Activated T-cell treated with anti-CD3 and anti-CD28 coated beads, Interleukin-2, amount 50 U/mL, for 1 hour (primary cell): ENCODE results near the gene ZFAND6.

Experiments
- DNase-seq: peaks from one replicate; pipeline ENCODE4 v3.0.0-alpha.2; 2020

ZFAND6 gene

GRCh38 chr15:80173022-80173759 lies 113.7 kb downstream of the ZFAND6 start:
- peak; percentile 74 for DNase-seq

DNA sequence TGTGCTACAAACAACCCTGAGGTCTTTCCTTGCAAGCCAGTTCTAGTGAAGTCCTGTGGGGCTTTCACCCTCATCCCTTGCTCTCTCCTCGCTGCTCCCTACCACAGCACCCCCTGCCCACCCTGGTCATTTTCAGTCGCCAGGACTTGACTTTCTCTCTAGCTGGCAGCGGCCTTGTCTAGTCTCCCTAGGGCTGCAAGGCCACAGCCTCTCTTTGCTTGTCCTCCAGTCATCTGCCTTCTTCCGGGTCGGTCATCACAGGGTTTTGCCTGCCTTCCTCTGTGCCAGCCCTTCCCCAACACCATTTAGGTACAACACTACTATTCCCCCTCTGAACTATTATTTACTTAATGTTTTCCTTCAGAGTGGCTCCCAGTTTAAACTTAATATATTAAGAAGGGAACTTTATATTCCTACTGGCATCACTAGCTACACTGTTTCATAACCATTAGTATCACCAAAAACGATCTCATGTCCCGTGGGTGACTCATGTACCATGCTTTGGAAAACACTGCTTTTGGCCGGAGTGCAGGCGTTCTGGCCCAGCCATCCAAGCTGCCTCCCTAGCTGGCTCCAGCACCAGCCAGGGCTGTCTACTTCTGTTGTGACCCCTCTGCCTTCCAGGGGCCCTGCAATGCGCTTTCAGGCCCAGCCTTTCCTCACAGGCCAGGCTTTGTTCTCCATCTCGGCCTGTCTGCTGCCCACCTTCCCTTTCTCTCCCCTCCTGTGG lies 114.7 kb downstream of the ZFAND6 start:
- DNase-seq: no peak

DNA sequence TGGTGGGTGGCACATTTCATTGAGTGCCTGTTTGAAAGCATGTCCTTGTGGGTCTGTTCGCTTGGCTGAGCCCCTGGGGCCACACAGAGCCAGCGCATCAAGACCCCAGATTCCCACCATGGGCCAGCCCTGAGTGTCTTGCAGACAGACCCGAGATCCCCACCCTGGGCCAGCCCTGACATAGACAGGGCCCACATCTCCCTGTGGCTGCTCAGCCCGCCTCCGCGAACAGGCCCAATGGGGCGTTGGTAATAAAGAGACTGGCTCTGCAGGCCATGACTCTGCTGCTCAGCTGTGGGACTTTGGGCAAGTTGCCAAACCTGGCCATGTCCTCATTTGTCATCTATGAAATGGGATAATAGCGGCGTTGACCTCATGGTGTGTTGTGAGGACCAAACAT lies 116.0 kb downstream of the ZFAND6 start:
- DNase-seq: no peak

DNA sequence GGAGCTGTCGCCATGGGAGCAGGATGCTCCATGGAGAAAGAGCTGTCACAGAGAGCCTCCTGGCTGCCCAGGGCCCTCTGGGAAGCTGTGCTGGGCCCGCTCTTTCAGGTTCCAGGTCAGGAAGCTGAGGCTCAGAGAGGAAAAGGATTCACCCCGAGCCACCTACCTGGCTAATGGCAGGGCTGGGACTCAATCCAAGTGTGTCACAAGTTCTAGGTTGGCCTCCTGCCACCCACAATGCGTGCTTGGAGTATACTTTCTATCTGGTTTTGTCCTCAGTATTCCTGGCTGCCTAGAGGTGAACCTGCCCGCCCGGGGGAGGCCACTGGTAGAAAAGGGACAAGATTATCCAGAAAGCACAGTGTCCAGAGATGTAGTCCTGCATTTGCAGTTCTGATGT lies 117.0 kb downstream of the ZFAND6 start:
- DNase-seq: no peak

GRCh38 chr15:80177156-80177555 lies 117.7 kb downstream of the ZFAND6 start:
- DNase-seq: no peak

- DNase-seq: no peak
These were observed 119.7 kb downstream of the ZFAND6 start for GRCh38 chr15:80179025-80179759.

DNA sequence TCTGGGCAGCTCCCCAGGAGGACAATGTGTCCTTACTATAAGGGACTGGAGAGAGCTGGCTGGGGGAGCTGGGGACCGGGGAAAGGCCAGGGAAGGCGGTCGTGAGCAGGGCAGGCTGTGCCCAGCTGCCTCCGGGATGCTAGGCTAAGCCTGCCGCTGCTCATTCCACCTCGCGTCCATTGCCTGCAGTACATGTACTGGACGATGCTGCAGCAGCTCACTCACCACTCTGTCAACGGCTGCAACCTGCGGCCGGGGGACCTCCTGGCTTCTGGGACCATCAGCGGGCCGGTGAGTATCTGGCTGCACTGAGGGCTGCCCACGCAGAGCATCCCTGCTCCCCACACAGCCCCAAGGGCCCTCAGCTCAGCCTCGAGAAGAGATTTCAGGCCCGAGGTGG lies 120.5 kb downstream of the ZFAND6 start:
- no peak for DNase-seq

GRCh38 chr15:80180468-80180867 lies 121.0 kb downstream of the ZFAND6 start:
- no peak for DNase-seq

GRCh38 chr15:80180986-80181385 lies 121.5 kb downstream of the ZFAND6 start:
- no peak for DNase-seq

DNA sequence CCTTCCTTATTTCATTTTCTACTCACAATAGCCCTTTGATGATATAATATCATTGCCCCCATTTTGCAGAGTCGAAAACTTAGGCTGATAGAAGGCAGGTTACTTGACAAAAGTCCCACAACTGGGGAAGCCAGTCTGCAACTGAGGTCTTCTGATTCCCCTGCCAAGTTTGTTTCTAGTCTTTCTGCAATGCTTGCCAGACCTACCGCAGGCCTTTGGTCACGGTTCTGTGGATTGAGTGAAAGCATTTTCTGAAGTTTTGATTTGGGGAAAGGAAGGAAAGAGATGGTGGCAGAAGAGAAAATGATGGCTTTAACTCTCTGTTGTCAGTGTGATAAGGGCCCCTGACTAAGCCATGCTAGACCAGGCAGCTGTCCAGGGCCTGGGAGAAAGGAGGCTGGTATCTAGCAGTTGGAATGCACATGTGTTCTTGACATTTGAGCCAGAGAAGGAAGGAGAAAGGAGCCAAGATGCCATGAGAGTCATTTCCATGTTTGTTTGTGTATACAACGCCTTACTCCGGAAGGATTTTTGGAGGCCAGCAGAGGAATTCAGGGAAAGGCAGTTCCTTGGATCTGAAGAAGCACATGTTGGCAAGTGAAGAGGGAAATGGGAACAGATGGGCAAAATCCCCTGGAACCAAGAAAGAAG lies 123.3 kb downstream of the ZFAND6 start:
- DNase-seq: no peak

DNA sequence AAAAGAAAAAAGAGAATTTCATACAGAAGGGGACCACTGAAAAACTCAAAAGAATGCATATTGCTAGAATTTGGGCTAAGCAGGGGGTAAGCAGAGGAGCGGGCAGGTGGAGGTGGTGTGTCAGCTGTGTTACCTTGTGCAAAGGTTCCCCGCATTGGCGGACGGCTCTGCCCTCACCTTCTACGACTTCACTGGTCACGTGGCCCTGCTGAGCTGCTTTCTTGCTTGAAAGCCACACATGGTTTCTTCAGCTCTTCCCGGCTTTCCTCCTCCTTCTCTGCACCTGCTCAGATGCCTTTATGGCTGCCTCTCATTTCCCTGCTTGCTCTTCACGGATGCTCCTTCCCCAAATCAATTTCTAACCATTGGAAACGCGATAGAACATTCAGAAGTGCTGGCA lies 123.8 kb downstream of the ZFAND6 start:
- DNase-seq: no peak

- DNase-seq: no peak
These were observed 124.4 kb downstream of the ZFAND6 start for GRCh38 chr15:80183886-80184285.

GRCh38 chr15:80184554-80184953 lies 125.1 kb downstream of the ZFAND6 start:
- DNase-seq: no peak

DNA sequence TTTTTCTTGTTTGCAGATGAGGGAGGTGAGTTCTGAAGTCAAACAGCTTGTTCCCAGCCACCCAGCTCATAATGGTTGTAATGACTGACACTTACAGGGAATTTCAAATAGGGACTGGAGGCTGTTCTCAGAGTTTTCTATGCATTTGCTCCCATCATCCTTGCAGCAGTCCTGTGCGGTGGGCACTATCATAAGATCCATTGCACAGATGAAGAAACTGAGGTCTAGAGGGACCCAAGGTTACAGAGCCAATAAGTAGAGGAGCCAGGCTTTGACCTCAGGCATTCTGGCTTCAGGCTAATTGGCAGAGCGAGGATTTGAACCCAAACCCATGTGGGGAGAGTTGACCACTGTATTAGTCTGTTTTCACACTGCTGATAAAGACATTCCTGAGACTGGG lies 125.7 kb downstream of the ZFAND6 start:
- no peak for DNase-seq

DNA sequence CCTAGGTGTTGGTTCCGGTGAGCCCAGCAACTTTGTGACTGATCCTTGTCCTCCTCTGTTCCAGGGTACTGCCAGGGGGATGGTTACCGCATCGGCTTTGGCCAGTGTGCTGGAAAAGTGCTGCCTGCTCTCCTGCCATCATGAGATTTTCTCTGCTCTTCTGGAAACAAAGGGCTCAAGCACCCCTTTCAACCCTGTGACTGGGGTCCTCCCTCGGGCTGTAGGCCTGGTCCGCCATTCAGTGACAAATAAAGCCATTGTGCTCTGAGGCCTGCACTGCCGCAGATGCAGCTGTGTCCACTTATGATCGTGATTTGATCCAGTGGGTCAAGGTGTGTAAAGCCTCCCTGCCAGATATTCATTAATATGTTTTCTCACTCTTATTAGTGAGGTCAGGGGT lies 126.6 kb downstream of the ZFAND6 start:
- no peak for DNase-seq

DNA sequence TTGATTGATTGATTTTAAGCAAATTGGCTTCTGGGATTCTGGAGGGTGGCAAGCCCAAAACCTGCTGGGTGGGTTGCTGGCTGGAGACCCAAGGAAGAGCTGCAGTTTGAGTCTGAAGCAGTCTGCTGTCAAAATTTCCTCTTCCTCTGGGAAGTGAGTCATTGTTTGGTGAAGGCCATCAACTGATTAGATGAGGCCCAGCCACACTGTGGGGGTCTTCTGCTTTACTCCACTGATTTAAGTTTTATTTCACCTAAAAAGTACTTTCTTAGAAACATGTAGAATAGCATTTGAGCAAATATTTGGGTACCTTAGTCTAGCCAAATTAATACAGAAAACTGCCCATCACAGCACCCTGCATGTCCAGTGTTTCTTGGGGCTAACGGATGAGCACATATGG lies 127.1 kb downstream of the ZFAND6 start:
- no peak for DNase-seq
